ENCODE results near the gene HTT.

The HTT gene

DNA sequence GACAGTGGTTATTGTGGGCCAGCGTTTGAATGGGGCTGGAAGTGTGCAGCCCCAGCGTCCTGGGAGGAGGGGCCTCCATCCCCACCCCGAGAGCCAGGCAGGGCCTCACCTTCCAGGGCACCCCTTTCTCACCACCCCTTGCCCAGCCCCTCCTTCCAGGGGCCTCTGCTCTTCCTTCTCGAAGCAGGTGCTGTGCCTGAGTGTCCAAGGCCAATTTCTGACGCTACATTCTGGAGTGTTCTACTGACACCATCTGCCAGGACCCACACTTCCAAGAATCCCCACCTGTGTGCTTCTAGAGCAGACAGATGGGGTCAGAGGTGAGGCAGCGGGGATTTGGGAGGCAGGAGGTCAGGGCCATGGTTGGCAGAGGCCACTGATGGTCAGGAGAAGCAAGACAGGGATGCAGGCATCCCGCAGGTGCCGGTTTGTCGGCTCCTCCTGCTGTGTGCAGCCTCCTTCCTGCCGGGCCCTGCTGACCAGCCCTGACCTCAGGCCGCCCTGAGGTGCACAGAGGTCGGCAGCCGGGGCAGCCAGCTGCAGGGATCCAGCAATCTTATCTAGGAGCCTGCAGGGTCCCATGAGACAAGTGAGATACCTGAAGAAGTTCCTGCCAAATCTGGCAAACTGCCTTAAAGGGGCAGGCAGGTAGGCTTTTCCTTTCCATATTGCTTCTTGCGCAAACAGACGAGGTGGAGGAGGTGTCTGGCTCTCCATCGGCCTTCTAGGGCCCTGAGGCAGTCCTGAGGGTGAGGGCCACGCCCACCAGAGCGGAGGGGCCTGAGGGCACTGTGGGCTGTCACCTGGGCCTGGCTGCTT is 193.3 kb downstream of the HTT start:
- peak; percentile 18 for DNase-seq (ENCODE audit: low spot score)

DNA sequence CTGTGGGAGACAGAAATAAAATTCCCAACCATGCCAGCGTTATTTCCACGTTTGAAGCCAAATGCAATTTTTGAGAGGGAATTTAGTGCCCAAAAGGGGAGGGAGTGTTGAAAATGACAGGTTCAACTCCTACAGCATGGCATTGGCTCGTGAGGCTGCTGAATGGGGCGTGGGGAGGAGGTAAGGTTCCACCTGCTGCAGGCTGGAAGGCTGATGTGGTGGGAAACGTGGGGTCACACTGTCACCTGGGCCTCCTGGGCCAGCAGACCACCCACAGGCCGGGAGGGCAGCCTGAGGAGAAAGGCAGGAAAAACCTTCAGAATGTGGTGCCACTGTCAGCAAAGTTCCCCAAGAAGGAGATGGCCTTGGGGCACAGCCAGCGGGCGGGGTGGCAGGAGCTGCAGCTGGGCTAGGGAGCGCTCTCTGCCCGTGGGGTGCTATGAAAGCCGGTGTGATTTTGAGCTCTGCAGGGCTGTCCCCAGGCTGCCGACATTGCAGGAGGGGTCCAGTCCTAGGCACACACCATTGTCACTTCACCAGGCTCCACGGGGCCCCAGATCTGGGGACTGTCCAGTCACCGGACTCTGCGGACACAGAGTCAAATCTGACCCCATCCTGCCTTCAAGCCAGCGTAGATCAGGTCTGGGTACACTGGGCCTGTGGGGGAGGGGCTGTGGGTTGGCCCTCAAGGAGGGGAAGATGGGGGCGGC is 194.1 kb downstream of the HTT start:
- peak; percentile 27 for DNase-seq (ENCODE audit: low spot score)

DNA sequence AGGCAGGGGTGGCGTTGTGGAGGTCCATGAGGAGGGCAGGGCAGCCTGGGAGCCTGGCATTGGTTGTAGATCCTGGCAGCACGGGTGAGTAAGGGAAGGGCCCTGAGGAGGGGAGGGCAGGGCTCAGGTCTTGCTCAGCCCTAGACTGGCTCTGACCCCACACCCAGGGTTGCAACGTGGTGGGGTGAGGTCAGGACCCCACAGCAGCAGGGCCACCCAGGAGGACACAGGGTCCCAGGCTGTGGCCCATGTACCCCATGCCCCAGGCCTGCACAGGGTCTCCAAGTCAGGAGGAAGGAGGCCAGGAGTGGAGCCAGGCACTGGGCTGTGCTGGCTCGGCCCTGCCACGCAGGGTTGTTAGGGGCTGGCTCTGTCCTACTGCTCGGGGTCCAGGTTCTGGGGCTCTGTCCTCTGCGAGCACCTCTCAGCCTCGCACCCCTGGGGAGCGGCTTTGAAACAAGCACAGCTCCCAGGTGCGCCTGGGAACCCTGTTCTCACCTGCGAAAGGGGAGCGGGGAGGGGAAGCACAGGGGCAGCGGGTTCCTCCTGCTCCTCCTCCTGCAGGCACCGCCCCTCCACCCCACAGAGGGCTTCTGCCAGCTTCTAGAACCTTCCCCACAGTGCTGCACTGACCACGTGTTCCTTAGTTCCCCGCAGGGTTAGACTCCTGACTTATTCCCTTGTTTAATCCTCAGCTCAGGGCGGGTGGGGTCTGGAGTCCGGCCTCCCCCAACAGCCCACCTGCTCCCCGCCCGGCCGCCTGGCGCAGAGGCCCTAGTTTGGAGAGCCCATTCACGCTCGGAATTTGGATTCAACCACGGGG is 194.8 kb downstream of the HTT start:
- DNase-seq (ENCODE audit: low spot score), result peak; percentile 33

DNA sequence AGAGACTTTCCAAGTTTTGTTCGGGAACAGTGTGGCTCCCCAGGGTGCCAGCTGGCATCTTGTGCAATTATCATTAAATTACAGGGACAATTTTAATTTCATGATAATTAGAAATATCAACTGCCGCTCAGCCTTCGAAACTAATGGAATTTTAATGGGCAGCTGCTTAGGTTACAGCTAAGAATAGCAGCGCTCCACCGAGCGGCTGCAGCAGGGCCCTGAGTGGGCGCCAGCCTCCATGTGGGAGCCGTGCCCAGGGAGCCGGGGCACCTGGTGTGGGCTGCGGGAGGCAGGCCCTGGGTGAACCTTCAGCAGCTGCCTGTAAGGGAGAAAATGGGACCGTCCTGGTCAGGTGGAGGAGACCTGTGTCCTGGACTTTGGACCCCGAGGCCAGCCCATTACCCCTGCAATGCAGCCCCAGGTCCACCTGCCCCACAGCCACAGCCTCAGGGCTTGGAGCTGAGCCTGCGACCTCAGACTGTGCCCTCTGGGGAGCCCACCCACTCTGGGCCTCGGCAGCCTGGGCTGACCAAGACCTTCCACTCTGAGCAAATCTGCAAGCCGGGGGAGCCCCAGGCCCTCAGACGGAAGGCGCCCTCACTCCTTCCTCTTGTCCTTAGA is 195.6 kb downstream of the HTT start:
- peak; percentile 35 for DNase-seq (ENCODE audit: low spot score)

DNA sequence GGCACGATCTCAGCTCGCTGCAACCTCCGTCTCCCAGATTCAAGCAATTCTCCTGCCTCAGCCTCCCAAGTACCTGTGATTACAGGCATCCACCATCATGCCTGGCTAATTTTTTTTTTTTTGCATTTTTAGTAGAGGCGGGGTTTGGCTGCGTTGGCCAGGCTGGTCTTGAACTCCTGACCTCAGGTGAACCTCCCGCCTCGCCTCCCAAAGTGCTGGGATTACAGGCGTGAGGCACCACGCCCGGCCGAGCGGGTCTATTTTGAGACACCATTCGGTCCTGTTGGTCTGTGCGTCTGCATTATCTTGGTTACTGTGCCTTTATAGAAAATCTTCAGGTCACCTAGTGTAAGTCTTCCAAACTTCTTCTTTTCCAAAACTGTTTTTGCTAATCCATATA is 196.7 kb downstream of the HTT start:
- no peak for DNase-seq (ENCODE audit: low spot score)

DNA sequence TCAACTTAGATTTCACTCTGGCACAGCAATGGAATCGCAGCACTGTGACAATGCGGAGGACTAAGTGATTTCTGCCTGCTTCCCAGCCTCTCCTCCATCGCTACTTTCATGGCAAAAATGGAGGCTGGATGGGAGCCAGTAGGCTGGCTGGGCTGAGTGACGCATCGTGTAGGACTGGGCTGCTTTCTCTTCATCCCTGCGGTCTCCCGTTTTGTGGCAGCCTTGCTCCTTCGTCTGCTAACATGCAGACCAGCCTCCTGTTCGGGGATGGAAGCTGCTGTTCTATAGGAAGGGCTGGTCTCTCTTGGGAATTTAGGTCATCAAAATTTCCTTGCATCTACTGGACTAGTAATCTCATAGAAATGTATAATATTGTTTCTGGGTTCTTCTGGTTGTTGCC is 202.5 kb downstream of the HTT start:
- no peak for DNase-seq (ENCODE audit: low spot score)

DNA sequence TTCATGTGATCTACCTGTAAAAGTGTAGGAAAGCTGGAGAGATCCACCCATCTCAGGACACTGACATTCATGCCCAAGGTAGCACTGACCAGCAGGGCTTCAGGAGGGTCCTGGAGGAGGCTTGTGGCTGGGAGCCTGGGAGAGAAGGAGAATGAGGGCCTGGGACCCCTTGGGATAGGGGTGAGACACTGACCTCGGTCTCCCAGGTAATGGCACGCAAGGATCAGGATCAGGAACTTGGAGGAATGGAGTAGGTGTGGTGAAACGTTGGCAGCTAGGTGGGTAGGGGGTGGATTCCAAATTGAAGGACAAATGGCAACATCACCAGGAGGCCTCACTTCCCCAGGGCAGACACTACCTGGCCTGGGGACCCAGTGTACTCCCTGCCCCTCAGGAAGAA is 206.0 kb downstream of the HTT start:
- no peak for DNase-seq (ENCODE audit: low spot score)

DNA sequence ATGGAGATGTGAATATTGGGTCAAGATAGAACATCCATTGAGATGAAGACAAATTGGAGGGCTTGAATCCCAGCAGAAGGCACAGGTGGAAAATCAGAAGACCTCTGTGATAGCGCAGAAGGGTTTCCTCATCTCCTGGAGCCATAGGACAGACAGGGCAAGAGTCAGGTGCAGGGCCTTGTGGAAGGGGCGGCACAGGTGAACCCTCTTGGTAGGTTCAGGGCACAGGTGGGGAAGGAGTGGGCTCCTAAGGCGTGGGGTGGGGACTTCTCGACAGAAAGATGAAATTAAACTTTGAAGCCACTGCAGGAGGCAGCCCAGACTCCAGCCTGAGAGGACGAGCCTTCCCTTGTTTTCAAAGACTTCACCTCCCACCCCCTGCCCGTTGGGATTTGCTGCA is 209.0 kb downstream of the HTT start:
- DNase-seq (ENCODE audit: low spot score), result no peak

DNA sequence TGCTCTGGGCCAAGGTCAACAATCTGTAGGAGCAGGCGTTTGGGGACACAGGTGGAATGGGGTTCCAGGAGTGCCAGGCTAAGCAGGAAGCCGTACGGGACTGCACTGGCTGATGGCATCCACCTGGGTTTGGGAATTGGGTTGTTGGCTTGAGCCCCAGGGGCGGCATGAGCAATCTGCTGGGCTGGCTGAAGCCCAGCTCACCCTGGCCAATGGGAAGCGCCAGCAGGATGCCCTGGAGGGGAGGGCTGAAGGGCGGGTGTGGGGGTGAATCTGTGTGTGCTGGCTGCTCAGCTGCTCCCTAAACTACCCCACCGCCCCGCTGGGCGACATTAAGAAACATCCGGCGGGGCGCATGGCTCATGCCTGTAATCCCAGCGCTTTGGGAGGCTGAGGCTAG is 209.4 kb downstream of the HTT start:
- peak; percentile 45 for DNase-seq (ENCODE audit: low spot score)

DNA sequence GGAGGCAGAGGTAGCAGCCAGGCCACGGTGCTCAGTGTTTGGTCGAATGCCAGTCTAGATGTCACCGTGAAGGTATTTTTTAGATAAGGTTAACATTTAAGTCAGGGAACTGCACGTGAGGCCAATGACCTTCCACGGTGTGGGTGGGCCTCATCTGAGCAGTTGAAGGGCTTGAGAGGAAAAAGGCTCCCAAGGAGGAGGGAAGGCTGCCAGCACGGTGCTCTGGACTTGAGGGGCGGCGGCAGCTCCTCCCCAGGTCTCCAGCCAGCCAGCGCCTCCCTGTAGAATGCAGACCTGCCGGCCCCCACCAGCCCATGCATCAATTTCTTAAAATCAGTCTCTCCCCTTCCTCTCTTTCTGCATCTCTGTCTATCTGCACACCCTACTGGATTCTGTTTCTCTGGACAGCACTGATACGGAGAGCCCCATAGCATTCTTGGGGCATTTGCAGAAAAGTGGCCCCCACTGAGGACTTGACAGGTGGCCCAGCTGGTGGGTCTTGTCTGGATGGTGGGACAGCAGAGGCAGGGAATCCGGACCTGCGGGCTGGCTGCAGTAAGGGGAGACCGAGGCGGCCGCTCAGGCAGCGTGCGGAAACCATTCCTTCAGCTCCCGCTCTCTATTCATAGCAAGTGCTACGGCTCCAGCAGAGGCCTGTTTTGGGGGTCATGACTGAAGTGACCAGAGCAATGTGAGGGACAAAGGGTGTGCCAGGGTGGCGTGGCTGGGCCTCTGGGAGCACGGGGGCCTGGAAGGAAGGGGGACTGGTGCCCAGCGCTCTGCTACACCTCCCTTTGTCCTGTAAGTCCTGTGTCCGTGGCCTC is 210.5 kb downstream of the HTT start:
- DNase-seq (ENCODE audit: low spot score), result no peak

DNA sequence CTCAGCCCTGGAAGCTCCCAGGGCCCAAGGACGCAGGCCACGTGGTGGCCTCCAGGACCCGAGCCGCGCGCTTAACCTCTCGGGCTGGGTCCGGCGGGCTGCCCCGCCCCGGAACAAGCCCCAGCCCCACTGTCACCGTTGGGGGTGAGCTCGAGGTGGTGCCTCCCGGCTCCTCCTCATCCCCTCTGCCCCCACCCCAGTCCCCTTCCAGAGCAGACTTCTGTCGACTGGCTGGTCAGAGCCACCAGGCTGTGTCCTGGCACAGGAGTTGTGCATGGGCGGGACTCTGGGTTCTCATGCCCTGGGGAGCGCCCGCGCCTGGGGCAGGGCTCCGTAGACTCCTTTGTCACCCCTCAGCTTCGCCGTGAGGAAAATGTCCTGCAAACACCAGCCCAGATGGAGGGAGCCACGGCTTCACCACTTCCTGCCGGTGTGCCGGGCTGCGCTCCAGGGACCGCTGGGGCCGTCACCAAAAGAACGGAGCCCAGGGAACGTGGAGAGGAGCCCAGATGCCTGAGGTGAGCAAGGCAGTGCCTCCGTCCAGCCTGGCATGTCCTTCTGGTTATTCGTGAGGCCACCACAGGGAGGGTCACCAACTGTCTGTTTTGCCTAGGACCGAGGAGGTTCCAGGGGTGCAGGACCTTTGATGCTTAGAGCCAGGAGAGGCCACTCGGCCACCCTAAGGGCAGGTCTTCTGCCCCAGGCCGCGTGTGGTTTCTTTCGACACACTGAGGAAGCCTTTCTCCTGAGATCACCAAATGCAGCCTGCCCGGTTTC is 211.3 kb downstream of the HTT start:
- peak; percentile 24 for DNase-seq (ENCODE audit: low spot score)

DNA sequence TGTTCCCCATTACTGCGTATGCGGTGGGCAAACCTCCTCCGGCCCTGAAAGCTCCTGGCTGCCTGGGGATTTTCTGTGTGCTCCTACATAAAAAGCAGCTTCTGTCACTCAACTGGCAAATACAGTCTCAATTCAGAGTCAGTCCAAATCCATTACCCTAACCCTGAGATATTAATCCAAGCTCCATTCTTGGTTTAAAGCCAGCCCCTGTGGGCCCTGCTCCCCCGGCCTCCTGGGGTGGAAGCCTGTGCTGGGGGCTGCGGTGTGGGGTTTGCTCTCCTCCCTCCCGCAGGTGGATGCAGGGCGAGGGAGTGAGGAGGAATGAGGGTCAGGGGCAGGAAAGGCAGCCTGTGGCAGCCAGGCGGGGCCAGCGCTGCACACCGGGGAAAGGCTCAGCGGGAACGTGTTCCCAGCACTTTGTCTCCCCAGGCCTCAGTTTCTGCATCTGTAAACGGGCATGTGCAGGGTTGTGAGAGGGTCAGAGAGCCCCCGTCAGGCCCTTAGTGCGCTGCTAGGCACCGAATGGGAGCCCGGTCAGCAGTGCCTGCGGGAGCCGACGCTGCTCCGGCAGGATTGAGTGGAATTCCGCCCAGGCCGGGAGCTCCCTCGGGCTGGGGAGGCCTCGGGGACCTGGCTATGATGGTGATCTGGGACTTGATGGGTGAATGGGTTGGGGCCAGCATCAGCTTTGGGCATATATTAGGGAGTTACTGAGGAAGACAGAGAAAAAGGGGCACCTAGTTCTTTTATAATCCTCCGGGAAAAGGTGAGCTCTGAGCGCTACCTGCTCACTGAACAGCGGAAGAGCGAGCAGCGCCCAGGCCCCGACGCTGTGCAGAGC is 212.1 kb downstream of the HTT start:
- DNase-seq (ENCODE audit: low spot score), result peak; percentile 23

DNA sequence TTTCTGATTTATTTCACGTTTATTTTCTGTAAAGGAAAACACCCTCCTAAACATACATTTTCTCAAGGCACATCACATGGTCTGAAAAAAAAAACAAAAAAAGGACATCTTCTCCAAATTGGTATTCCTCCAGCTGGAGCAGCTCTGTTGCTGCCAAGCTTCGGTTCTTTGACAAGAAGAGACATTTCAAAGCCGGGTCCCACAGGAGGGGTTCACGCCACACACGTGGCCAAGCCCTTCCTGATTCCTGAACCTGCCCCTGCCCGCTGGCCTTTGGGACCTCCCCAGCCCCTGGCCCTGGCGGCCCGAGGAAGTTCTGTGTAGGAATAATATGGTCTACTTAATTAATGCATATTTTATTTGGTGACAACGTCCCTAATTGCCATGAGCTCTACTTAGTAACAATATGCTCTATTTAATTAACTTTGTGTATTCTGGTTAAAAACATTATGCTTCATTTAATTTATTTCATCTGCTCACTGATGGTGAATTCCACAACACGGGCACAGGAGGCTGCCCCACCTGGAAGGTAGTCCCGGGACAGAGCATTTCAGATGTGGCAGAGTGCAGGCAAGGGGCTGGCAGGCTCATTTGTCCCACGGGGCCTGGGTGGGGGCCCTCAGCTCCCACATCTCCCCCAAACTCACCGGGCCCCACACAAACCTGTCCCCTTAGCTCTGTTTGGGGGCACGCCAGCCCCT is 212.9 kb downstream of the HTT start:
- no peak for DNase-seq (ENCODE audit: low spot score)

DNA sequence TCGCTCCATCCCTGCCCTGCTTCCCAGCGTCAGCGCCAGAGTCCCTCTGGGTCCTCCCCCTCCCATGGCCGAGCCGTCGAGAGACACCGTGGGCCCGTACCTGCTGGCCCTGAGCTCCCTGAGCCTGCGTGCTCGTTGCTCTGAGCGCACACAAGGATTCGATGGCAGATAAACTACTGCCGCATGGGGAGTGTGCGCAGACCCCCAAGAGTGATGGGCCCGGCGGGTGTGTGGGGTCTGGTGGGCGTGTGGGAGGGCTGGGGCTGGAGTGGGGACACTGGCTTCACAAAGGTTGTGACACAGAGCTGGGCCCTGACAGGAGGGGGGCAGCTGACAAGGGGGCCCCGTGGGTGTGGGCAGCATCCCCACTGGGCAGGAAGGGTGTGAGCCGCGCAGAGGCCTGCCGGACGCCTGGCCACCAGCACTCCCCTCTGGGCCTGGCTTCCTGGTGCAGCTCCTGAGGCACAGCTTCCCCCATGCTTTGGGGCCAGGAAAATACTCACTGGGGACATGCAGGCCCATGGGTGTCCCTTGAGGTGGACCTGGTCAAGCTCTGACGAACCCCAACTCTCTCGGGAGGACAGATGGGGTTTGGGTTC is 213.6 kb downstream of the HTT start:
- no peak for DNase-seq (ENCODE audit: low spot score)

DNA sequence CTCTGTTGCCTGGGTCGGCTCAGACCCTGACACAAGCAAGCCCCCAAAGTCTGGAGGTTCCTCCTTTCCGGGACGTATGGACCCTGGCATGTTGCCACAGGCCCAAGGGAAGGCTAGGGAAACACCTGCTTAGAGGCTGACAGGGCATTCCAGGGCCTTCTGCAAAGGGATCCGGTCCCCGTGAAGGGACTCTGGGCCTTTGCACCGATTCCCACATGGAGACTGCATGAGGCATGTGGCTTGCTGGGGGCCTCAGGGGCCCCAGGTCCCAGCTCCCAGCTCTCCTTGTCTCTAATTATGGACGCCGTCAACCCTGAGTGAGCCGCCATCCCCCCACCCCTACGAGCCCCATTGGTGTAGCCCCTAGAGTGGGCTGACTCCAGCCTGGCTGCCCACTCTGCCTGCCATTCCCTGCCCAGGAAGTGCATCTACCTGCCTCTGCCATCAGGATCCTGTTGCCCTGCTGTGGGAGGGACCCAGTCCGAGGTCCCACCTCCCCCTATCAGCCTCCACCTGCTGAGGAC is 214.2 kb downstream of the HTT start:
- DNase-seq (ENCODE audit: low spot score), result no peak

DNA sequence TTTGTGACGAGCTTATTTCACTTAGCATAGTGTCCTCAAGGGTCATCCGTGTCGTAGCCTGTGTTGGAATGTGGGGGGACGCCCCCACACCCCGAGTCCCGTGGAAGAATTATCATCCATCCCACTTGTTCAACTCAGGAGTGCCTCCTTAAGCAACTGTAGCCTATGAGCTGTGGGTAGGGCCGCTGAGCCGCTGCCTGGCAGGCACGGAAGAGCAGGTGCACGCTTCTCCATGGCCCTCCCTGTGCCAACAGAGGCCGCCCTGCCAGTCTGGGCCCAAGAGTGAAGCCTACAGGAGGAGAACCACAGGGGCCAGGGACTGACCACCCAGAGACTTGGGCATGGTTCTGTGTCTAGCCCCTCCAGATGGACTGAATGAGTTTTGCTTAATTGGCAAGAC is 216.0 kb downstream of the HTT start:
- no peak for DNase-seq (ENCODE audit: low spot score)

DNA sequence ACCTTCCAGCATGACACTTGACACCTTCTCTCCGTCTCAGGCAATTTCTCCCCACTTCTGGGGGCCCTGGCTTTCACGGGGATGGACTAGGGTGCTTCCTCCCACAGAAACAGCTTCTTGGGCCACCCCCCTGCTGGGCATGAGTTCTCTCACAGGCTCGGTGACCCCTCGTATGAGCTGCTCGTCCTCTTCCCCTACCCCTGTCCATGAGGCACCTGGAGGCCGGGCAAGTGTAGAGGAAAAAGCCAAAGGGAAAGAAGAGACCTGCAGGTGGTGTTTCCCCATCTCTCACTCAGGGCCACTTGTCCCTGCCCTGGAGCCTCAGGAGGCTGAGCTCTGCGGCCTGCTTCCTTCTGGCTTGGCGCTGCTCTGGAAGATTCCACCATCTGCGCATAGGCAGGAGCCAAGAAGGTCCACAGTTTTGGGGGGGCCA is 216.4 kb downstream of the HTT start:
- no peak for DNase-seq (ENCODE audit: low spot score)

DNA sequence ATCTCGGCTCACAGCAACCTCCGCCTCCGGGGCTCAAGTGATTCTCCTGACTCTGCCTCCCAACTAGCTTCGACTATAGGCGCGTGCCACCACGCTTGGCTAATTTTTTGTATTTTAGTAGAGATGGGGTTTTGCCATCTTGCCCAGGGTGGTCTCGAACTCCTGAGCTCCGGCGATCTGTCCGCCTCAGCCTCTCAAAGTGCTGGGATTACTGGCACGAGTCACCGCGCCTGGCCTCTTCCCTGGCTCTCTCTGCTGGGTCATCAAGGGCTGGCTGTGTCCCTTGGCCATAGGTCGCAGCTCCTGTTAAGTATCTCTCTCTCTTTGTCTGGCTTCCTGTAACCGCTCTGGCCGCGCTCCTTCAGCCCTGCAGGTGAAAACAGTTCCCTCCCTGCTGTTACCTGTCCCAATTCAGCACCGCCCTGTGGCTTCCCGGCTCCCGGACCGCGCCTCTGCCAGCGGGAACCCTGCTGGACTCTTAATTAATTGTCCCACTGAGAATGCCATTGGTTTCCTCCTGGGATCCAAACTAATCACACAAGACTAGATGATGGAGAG is 217.0 kb downstream of the HTT start:
- no peak for DNase-seq (ENCODE audit: low spot score)
